ENCODE results near the gene SKIC2. TPM values are rescaled to one million over a fixed set of nuclear protein-coding genes. Genes with fewer than 3 reads are reported as not detected.

The SKIC2 gene
- total RNA-seq, 1 donor from 2014 or later, result 35.4 TPM

- Histone ChIP-seq H3K4me1 (no peaks in the 10 kb centered on the region), H3K4me3 (no peak overlapping the region), H3K27me3 (no peaks in the 10 kb centered on the region), H3K36me3 (no peaks in the 10 kb centered on the region), H3K9me3 (no peaks in the 10 kb centered on the region), H3K27ac (no peak overlapping the region)
- TF ChIP-seq POLR2A (IDR thresholded peaks at IDR 0.05), result no peak
- no peak for TF ChIP-seq POLR2AphosphoS5 (IDR thresholded peaks at IDR 0.05; ENCODE audit: insufficient read depth in 1 of 2, low read depth in 1 of 2)
- intact Hi-C loops (cut with DNase I), result no loop called here
- no peak for DNase-seq (ENCODE audit: extremely low spot score in 2 of 2)
These were observed 24.0 kb upstream of the SKIC2 start for GRCh38 chr6:31935021-31935420.

GRCh38 chr6:31935823-31936222 is 23.2 kb upstream of the SKIC2 start:
- no peak for TF ChIP-seq CTCF (IDR thresholded peaks at IDR 0.05)
- no peak for TF ChIP-seq POLR2A (IDR thresholded peaks at IDR 0.05)
- no peak for TF ChIP-seq POLR2AphosphoS5 (IDR thresholded peaks at IDR 0.05; ENCODE audit: insufficient read depth in 1 of 2, low read depth in 1 of 2)
- Histone ChIP-seq H3K4me3 (no peak overlapping the region), H3K27ac (no peak overlapping the region), H3K9me3 (no peaks in the 10 kb centered on the region), H3K27me3 (no peaks in the 10 kb centered on the region), H3K36me3 (no peaks in the 10 kb centered on the region), H3K4me1 (no peaks in the 10 kb centered on the region)
- intact Hi-C loops (cut with DNase I), result no loop called here
- no peak for DNase-seq (ENCODE audit: extremely low spot score in 2 of 2)

GRCh38 chr6:31940256-31940664 is 18.7 kb upstream of the SKIC2 start:
- no peak overlapping the region for H3K4me3 ChIP-seq
- no peaks in the 10 kb centered on the region for H3K9me3 ChIP-seq
- intact Hi-C loops (cut with DNase I), result no loop called here
- H3K27me3 ChIP-seq, result no peaks in the 10 kb centered on the region
- H3K36me3 ChIP-seq, result no peaks in the 10 kb centered on the region
- TF ChIP-seq POLR2A (IDR thresholded peaks at IDR 0.05) (no peak), CTCF (IDR thresholded peaks at IDR 0.05) (no peak), POLR2AphosphoS5 (IDR thresholded peaks at IDR 0.05; ENCODE audit: insufficient read depth in 1 of 2, low read depth in 1 of 2) (no peak)
- no peak overlapping the region for H3K27ac ChIP-seq
- DNase-seq (ENCODE audit: extremely low spot score in 2 of 2), result no peak
- peaks cover 7% of the 10 kb centered on the region for H3K4me1 ChIP-seq

- H3K9me3 ChIP-seq, result no peaks in the 10 kb centered on the region
- TF ChIP-seq CTCF (IDR thresholded peaks at IDR 0.05), result no peak
- TF ChIP-seq POLR2AphosphoS5 (IDR thresholded peaks at IDR 0.05; ENCODE audit: insufficient read depth in 1 of 2, low read depth in 1 of 2), result no peak
- no peak for TF ChIP-seq POLR2A (IDR thresholded peaks at IDR 0.05)
These were observed 15.2 kb upstream of the SKIC2 start for GRCh38 chr6:31943742-31944141.

GRCh38 chr6:31945154-31945506 is 13.8 kb upstream of the SKIC2 start:
- TF ChIP-seq POLR2AphosphoS5 (IDR thresholded peaks at IDR 0.05; ENCODE audit: insufficient read depth in 1 of 2, low read depth in 1 of 2), result no peak
- TF ChIP-seq POLR2A (IDR thresholded peaks at IDR 0.05), result no peak
- TF ChIP-seq CTCF (IDR thresholded peaks at IDR 0.05), result no peak
- Histone ChIP-seq H3K4me3 (peak overlapping the region in 1 of 2 donors; percentile 17), H3K4me1 (peaks cover 19% of the 10 kb centered on the region), H3K27me3 (no peaks in the 10 kb centered on the region), H3K36me3 (no peaks in the 10 kb centered on the region), H3K27ac (peak overlapping the region; percentile 82), H3K9me3 (no peaks in the 10 kb centered on the region)
- intact Hi-C loops (cut with DNase I), result loop anchor here (5.0 kb wide), 1 partner anchor 43 kb away; the partner anchor contains the start of gene ZBTB12
- DNase-seq (ENCODE audit: extremely low spot score in 2 of 2), result no peak

More at GRCh38 chr6:31943742-31944141, 15.2 kb upstream of the SKIC2 start:
- Histone ChIP-seq H3K4me3 (no peak overlapping the region), H3K4me1 (peaks cover 19% of the 10 kb centered on the region), H3K27ac (no peak overlapping the region), H3K27me3 (no peaks in the 10 kb centered on the region), H3K36me3 (no peaks in the 10 kb centered on the region)
- intact Hi-C loops (cut with DNase I), result no loop called here
- no peak for DNase-seq (ENCODE audit: extremely low spot score in 2 of 2)

All from vagina (tissue), 2 donors.